ENCODE measurements around the gene GCLC.

GRCh38 chr6:53520320-53520928 lies 24.5 kb downstream of the GCLC start:
- TF ChIP-seq CTCF (IDR thresholded peaks at IDR 0.05 in 8 of 11, conservative IDR thresholded peaks at IDR 0.05 in 3 of 11) (no peak), POLR2A (IDR thresholded peaks at IDR 0.05) (no peak), POLR2AphosphoS5 (IDR thresholded peaks at IDR 0.05) (peak in 1 of 3 donors; percentile 22)

All from spleen (tissue), 7 donors.